ENCODE data around the gene NUDT14. TPM values are rescaled to one million over a fixed set of nuclear protein-coding genes. Genes with fewer than 3 reads are reported as not detected.

Gene NUDT14
- total and polyA plus RNA-seq, 7 donors: 14.7 to 45.4 (median 23.3) TPM

DNA sequence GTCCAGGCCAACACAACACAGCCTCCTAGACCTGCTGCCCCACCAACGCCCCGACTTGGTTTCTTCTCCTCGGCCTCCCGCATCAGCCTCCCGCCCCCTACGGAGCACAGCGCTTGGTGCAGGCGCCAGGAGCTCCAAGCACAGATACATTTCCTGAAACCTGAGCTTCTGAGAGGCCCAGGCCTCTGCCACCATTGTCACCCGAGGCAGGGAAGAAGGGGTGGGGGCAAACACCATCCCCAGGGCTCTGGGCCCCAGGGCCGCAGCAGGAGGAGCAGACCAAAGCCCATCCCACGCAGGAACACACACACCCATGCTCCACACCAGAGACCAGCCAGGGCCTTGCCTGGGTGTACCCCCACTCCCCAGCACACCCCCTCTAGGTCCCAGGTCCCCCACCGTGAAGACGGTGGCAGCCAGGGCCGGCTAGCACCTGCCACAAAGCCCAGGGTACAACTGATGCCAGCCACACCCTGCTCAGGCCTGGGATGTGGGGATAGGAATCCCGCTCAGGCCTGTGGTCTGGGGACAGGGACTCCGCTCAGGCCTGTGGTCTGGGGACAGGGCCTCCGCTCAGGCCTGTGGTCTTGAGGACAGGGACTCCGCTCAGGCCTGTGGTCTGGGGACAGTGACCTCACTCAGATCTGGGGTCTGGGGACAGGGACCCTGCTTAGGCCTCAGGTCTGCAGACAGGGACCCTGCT lies 17.9 kb downstream of the NUDT14 start:
- intact Hi-C loops (cut with DNase I): no loop called here

DNA sequence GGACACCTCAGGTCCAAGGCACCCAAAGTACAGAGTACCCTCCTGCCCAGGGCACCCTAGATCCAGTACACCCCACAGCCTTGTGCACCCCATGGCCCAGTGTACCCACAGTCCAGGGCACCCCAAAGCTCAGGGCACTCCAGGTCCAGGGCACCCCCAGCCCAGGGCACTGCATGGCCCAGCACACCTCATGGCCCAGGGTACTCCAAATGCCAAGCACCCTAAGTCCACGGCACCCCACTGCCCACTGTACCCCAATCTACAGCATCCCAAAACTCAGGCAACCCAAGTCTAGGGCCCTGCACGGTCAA lies 18.5 kb downstream of the NUDT14 start:
- Histone ChIP-seq H3K27me3 (ENCODE audit: insufficient read depth in 3 of 3, low read length in 2 of 3) (no peaks in the 10 kb centered on the region), H3K36me3 (ENCODE audit: insufficient read depth in 1 of 2, low read depth in 1 of 2) (peaks cover 0 to 1% of the 10 kb centered on the region in 2 donors), H3K27ac (no peak overlapping the region), H3K4me3 (no peak overlapping the region), H3K4me1 (peaks cover 58% of the 10 kb centered on the region), H3K9me3 (no peaks in the 10 kb centered on the region)
- 90 to 93% (median 91%) methylated on average over 2 of the region's 2 CpGs for WGBS, 3 donors
- no peak for DNase-seq
- TF ChIP-seq, protein P1, sequence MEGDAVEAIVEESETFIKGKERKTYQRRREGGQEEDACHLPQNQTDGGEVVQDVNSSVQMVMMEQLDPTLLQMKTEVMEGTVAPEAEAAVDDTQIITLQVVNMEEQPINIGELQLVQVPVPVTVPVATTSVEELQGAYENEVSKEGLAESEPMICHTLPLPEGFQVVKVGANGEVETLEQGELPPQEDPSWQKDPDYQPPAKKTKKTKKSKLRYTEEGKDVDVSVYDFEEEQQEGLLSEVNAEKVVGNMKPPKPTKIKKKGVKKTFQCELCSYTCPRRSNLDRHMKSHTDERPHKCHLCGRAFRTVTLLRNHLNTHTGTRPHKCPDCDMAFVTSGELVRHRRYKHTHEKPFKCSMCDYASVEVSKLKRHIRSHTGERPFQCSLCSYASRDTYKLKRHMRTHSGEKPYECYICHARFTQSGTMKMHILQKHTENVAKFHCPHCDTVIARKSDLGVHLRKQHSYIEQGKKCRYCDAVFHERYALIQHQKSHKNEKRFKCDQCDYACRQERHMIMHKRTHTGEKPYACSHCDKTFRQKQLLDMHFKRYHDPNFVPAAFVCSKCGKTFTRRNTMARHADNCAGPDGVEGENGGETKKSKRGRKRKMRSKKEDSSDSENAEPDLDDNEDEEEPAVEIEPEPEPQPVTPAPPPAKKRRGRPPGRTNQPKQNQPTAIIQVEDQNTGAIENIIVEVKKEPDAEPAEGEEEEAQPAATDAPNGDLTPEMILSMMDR (IDR thresholded peaks at IDR 0.05): no peak
- ATAC-seq: no peak
- intact Hi-C loops (cut with DNase I): no loop called here

More for the DNA sequence above, 17.9 kb downstream of the NUDT14 start:
- 64 to 74% (median 68%) methylated on average over 14 to 18 of the region's 18 CpGs for WGBS, 3 donors
- TF ChIP-seq, protein P1 (IDR thresholded peaks at IDR 0.05): no peak
- DNase-seq: no peak
- H3K36me3 ChIP-seq (ENCODE audit: insufficient read depth in 1 of 2, low read depth in 1 of 2): no peaks in the 10 kb centered on the region
- H3K9me3 ChIP-seq: no peaks in the 10 kb centered on the region
- ATAC-seq: no peak
- H3K27ac ChIP-seq: no peak overlapping the region
- peaks cover 58% of the 10 kb centered on the region for H3K4me1 ChIP-seq
- H3K4me3 ChIP-seq: no peak overlapping the region
- no peaks in the 10 kb centered on the region for H3K27me3 ChIP-seq (ENCODE audit: insufficient read depth in 3 of 3, low read length in 2 of 3)

DNA sequence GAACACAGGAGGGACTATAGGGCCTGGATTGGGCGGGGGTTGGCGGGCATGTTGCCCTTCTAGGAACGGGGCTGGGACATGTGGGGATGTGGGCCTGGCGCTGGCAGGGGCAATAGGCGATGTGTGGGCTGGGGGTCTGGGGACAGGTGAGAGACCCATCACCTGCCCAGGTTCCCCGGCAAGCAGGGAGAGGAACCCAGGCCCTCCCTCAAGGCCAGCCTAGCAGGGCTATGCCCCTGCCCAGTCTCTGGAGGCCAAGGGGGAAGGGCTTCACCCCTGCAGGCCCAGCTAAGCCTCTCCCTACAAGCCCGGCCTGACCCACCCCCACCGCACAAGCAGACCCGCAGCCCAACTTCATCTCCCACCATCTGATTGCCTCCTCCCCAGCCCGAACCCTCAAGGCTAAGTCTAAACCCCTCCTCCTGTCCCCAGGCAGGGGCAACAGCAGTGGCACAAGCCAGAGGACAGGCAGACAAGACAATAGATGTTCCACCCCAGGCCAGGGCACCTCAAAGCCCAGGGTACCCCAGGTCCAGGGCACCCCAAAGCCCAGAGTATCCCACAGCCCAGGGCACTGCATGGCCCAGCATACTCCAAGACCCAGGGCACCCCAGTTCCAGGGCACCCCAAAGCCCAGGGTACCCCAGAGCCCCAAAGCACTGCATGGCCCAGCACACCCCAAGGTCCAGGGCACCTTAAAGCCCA lies 19.0 kb downstream of the NUDT14 start:
- H3K36me3 ChIP-seq (ENCODE audit: insufficient read depth in 1 of 2, low read depth in 1 of 2): peaks cover 0 to 6% of the 10 kb centered on the region in 2 donors
- H3K4me3 ChIP-seq: no peak overlapping the region
- peak in 2 of 4 donors; percentile 16 to 25 for ATAC-seq
- peaks cover 57% of the 10 kb centered on the region for H3K4me1 ChIP-seq
- WGBS, 3 donors: 85 to 88% (median 88%) methylated on average over 9 to 10 of the region's 10 CpGs
- no peak for DNase-seq
- H3K9me3 ChIP-seq: no peaks in the 10 kb centered on the region
- H3K27ac ChIP-seq: no peak overlapping the region
- TF ChIP-seq, protein P1 (IDR thresholded peaks at IDR 0.05): no peak
- intact Hi-C loops (cut with DNase I): no loop called here
- no peaks in the 10 kb centered on the region for H3K27me3 ChIP-seq (ENCODE audit: insufficient read depth in 3 of 3, low read length in 2 of 3)

DNA sequence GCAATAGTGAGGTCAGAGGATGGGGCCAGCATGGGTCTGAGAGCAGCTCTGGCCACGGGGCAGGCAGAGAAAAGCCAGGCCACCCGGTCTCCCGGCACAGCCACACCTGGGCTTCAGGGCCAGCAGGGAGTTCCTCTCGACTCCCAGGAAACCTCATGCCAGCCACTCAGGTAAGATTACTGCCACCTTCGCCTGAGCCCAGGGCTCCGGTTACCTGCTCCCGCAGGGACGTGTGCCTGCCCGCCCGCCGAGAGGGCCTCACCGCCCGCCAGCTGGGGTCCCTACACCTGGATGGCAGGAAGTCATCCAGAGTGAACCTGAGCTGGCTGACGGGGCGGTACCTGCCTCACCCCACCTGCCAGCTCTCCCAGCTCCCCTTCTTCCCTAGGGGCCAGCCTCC lies 19.8 kb downstream of the NUDT14 start:
- Histone ChIP-seq H3K4me3 (no peak overlapping the region), H3K36me3 (ENCODE audit: insufficient read depth in 1 of 2, low read depth in 1 of 2) (peaks cover 0 to 6% of the 10 kb centered on the region in 2 donors), H3K9me3 (no peaks in the 10 kb centered on the region), H3K27me3 (ENCODE audit: insufficient read depth in 3 of 3, low read length in 2 of 3) (no peaks in the 10 kb centered on the region), H3K27ac (no peak overlapping the region), H3K4me1 (peaks cover 49% of the 10 kb centered on the region)
- DNase-seq (no peak), ATAC-seq (no peak)
- WGBS, 3 donors: 64 to 77% (median 71%) methylated on average over 15 of the region's 15 CpGs
- TF ChIP-seq, protein P1 (IDR thresholded peaks at IDR 0.05): no peak
- intact Hi-C loops (cut with DNase I): no loop called here

Data from psoas muscle (tissue), 8 donors.